Stimulated activated CD8-positive, alpha-beta memory T cell treated with anti-CD3 and anti-CD28 coated beads, Interleukin-4, amount 100 ng/mL, for 48 hours (primary cell): ENCODE data around the gene DUOXA1.
"Not testable (repeated sequence)": the region's sequence is repeated elsewhere in the genome, so short reads cannot be mapped to it uniquely, and the experiment has no call there.

Source experiments
- DNase-seq: peaks from one replicate; pipeline ENCODE4 v3.0.0-alpha.2; 2020

DUOXA1 gene

DNA sequence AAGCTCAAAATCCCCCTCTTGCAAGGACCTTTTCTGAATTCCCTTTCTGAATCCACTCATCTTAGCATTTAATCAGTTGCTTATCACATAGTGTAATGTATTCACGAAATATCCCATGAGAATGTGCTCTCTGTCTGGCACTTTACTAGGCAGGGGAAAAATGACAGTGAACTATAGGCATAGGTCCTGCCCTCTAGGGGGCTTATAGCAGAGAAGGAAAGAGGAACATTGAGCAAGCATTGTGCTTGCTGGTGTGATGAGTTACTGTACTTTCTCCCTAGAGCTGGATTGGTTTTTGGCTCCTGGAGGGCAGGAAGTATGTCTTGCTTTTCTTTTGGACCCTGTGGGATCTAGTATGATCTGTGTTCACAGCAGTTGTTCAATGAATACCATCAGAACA lies 42.2 kb downstream of the DUOXA1 start:
- no peak for DNase-seq

DNA sequence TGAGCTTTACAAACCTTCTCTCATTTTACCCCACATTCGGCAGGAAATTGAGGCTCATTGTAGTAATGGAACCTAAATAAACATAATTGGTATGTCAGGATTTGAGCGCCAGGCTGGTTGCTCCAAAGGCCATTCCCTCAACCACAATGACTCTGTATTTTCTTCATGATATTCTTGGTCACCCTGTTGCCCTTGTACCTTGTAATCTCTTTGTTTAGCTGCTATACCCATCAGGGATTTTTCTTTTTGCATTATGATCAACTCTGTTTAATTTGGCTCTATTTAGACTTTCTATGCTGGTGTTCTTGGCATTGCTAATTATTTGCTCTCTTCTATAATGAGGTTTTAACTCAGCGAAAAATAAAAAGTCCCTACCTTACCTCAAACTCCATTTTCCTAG lies 45.5 kb downstream of the DUOXA1 start:
- DNase-seq: no peak

GRCh38 chr15:45083223-45083622 lies 46.5 kb downstream of the DUOXA1 start:
- DNase-seq: no peak

GRCh38 chr15:45082412-45082811 lies 47.3 kb downstream of the DUOXA1 start:
- not testable (repeated sequence) for DNase-seq

DNA sequence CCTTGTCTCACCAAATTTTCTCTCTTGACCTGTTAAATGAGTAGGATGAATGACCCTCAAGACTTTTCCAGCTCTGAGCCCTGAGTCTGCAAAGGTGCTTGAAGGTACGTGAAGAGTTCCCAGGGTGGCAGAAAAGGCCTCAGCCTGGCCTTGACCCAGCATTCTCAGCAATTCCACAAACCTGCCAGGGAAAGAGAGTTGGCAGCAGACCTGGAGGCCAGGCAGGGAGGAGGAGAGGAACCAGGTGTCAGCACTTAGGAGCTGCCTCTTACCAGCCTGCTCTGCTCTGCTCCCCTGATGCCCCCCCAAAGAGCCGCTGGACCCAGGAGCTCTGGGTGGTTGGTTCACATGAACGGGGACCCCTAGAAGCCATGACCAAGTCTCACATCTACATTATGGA lies 49.1 kb downstream of the DUOXA1 start:
- DNase-seq: not testable (repeated sequence)

GRCh38 chr15:45079628-45080246 lies 49.9 kb downstream of the DUOXA1 start:
- DNase-seq: not testable (repeated sequence)

- DNase-seq: not testable (repeated sequence)
These were observed 50.5 kb downstream of the DUOXA1 start for GRCh38 chr15:45079201-45079600.

DNA sequence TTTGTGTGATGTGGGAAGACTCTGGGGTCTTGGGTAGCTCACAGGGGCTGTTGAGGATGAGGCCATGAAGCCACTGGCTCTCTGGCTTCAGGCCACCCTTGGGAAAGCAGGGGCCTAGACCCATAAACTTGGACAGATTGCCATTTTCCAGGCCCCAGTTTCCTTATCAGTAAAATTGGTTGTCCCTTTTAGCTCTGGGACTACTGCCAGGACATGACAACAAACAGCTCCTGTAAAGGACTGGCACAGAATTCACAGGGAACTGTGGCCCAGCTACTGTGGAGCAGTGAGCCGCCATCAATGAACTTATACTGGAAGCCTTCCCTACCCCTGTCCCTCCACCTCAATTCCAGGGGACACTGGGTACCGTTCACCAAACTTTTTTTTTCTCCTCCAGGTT lies 52.3 kb downstream of the DUOXA1 start:
- not testable (repeated sequence) for DNase-seq

- DNase-seq: not testable (repeated sequence)
These were observed 54.0 kb downstream of the DUOXA1 start for GRCh38 chr15:45075440-45076320.

GRCh38 chr15:45073602-45074001 lies 56.1 kb downstream of the DUOXA1 start:
- not testable (repeated sequence) for DNase-seq

- DNase-seq: not testable (repeated sequence)
These were observed 59.7 kb downstream of the DUOXA1 start for GRCh38 chr15:45069942-45070360.
